ENCODE data around the gene RANBP1.

GRCh38 chr22:20091690-20092476 is 24.0 kb upstream of the RANBP1 start:
- TF ChIP-seq ZNF263 (CRISPR knock-in tag; IDR thresholded peaks at IDR 0.05; ENCODE audit: low read depth) (no peak), CTCF (IDR thresholded peaks at IDR 0.05) (no peak), STAT6 (CRISPR knock-in tag; conservative IDR thresholded peaks at IDR 0.05; ENCODE audit: low read depth) (no peak), ATF2 (CRISPR knock-in tag; IDR thresholded peaks at IDR 0.05; ENCODE audit: borderline replicate concordance, low read depth) (no peak), IRF1 (CRISPR knock-in tag; IDR thresholded peaks at IDR 0.05) (no peak), FOXP4 (CRISPR knock-in tag; IDR thresholded peaks at IDR 0.05) (no peak), ZSCAN18 (CRISPR knock-in tag; IDR thresholded peaks at IDR 0.05) (no peak)
